ENCODE measurements around the gene GLI1. TPM values are rescaled to one million over a fixed set of nuclear protein-coding genes. Genes with fewer than 3 reads are reported as not detected.
A peak's percentile ranks its signal among the peaks of the same experiment; 100 is the strongest.

The GLI1 gene
- total RNA-seq, 2 experiments from 2014 or later: 0.68 to 1.9 TPM

Small RNAs within 50 kb of the gene (microRNA-seq; reads per million reads assigned to microRNA genes)
- gene MIR616 (7.5 reads per million, percentile 15 among the genes with 10 or more reads in this experiment), gene MIR6758 (not detected)

Other genes with a start within 250 kb of the GLI1 start
- gene NXPH4, start 243.0 kb upstream of the GLI1 start, total RNA-seq: under 1 TPM; 0.39 to 0.40 TPM
- gene SHMT2, start 230.1 kb upstream of the GLI1 start, total RNA-seq: 100 to 1,000 TPM; 194 to 208 TPM
- gene STAC3, start 208.6 kb upstream of the GLI1 start, total RNA-seq: 1 to 10 TPM; 7.5 to 9.9 TPM
- gene R3HDM2, start 28.7 kb upstream of the GLI1 start, total RNA-seq: 10 to 100 TPM; 59.0 to 61.7 TPM
- gene INHBC, start 25.0 kb upstream of the GLI1 start, total RNA-seq: not detected
- not detected for gene INHBE, start 4.5 kb upstream of the GLI1 start, total RNA-seq
- 100 to 1,000 TPM; 243 to 248 TPM for gene ARHGAP9, start 20.1 kb downstream of the GLI1 start, total RNA-seq
- gene MARS1, start 28.3 kb downstream of the GLI1 start, total RNA-seq: 100 to 1,000 TPM; 275 to 291 TPM
- 10 to 100 TPM; 14.9 to 15.0 TPM for gene DDIT3, start 60.7 kb downstream of the GLI1 start, total RNA-seq
- 10 to 100 TPM; 68.4 to 71.4 TPM for gene MBD6, start 63.0 kb downstream of the GLI1 start, total RNA-seq
- 10 to 100 TPM; 89.3 to 96.5 TPM for gene DCTN2, start 87.4 kb downstream of the GLI1 start, total RNA-seq
- 1 to 10 TPM in 1 of 2 experiments, under 1 TPM in 1; 0.99 to 1.4 TPM for gene KIF5A, start 90.3 kb downstream of the GLI1 start, total RNA-seq
- 10 to 100 TPM; 16.8 to 17.9 TPM for gene PIP4K2C, start 131.4 kb downstream of the GLI1 start, total RNA-seq
- 10 to 100 TPM; 15.4 to 17.8 TPM for gene DTX3, start 145.0 kb downstream of the GLI1 start, total RNA-seq
- under 1 TPM; 0.37 TPM for gene ARHGEF25, start 151.7 kb downstream of the GLI1 start, total RNA-seq
- gene B4GALNT1, start 173.4 kb downstream of the GLI1 start, total RNA-seq: under 1 TPM; 0.84 to 0.99 TPM
- gene OS9, start 234.3 kb downstream of the GLI1 start, total RNA-seq: 100 to 1,000 TPM; 100 to 107 TPM